GM12865 (cell line): ENCODE measurements around the gene PGC.
"Not testable (repeated sequence)": the region's sequence is repeated elsewhere in the genome, so short reads cannot be mapped to it uniquely, and the experiment has no call there.

Experiments used
- DNase-seq: peaks from one replicate; pipeline ENCODE4 v3.0.0; 2010; ENCODE audit warnings: low read depth
- H3K4me3 ChIP-seq: 2 replicates; pipeline ENCODE4 v1.5.1; 2011; ENCODE audit warnings: mild to moderate bottlenecking, low read depth, low read length, control low read depth
- CTCF ChIP-seq: IDR thresholded peaks from 2 replicates; pipeline ENCODE4 v1.5.1; 2011; ENCODE audit warnings: low read length, control low read depth, low read depth, inconsistent platforms; ENCODE audit not compliant: insufficient read depth; ENCODE audit errors: missing control alignments

Gene PGC

GRCh38 chr6:41767112-41767833, 20.1 kb upstream of the PGC start:
- DNase-seq = no peak
- TF ChIP-seq CTCF = no peak
- H3K4me3 ChIP-seq = no peak overlapping the region

- not testable (repeated sequence) for DNase-seq
Observed at GRCh38 chr6:41766043-41766664, 19.0 kb upstream of the PGC start.

GRCh38 chr6:41763470-41763869, 16.3 kb upstream of the PGC start:
- no peak for DNase-seq
- H3K4me3 ChIP-seq = no peak overlapping the region
- no peak for TF ChIP-seq CTCF

More at GRCh38 chr6:41766043-41766664, 19.0 kb upstream of the PGC start:
- H3K4me3 ChIP-seq = not testable (repeated sequence)

- DNase-seq = no peak
- no peak for TF ChIP-seq CTCF
Observed at GRCh38 chr6:41759905-41760579, 12.8 kb upstream of the PGC start.

GRCh38 chr6:41759106-41759904, 12.1 kb upstream of the PGC start:
- H3K4me3 ChIP-seq = no peak overlapping the region
- no peak for TF ChIP-seq CTCF
- DNase-seq = no peak

More at GRCh38 chr6:41759905-41760579, 12.8 kb upstream of the PGC start:
- no peak overlapping the region for H3K4me3 ChIP-seq

GRCh38 chr6:41758641-41759035, 11.4 kb upstream of the PGC start:
- no peak for TF ChIP-seq CTCF
- DNase-seq = no peak

GRCh38 chr6:41757931-41758640, 10.9 kb upstream of the PGC start:
- H3K4me3 ChIP-seq = no peak overlapping the region
- no peak for DNase-seq
- TF ChIP-seq CTCF = no peak

More at GRCh38 chr6:41758641-41759035, 11.4 kb upstream of the PGC start:
- no peak overlapping the region for H3K4me3 ChIP-seq
